Renal pelvis (tissue), 4 donors: Measurements from ENCODE around the gene MBD6. TPM values are rescaled to one million over a fixed set of nuclear protein-coding genes. Genes with fewer than 3 reads are reported as not detected.

Experiments used
- DNase-seq: peaks from one replicate; pipeline ENCODE4 v3.0.0-alpha.2; 2013
- polyA plus RNA-seq, 3 donors: library from polyadenylated mRNA; unstranded; fragments of 120-200 nt; gene quantifications; one replicate each; pipeline ENCODE4 v1.2.1, GENCODE V29; 2013; ENCODE audit not compliant: insufficient read length in 3 of 3

The MBD6 gene
- polyA plus RNA-seq, 3 donors, result 61.1 to 96.4 (median 80.6) TPM

DNA sequence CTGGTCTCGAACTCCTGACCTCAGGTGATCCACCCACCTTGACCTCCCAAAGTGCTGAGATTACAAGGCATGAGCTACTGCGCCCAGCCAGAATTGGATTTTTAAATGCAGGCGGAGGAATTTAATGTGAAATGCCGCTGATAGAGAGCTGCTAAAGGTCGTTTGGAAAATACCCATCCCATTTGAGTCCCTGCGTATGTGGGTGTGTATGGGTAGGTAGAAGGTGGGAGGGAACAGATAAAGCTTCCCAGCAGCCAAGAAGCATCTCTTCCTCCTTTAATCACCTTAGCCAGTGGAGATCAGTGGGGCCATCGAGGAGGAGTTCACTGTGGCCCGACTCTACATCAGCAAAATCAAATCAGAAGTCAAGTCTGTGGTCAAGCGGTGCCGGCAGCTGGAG lies 52.2 kb downstream of the MBD6 start:
- no peak for DNase-seq

DNA sequence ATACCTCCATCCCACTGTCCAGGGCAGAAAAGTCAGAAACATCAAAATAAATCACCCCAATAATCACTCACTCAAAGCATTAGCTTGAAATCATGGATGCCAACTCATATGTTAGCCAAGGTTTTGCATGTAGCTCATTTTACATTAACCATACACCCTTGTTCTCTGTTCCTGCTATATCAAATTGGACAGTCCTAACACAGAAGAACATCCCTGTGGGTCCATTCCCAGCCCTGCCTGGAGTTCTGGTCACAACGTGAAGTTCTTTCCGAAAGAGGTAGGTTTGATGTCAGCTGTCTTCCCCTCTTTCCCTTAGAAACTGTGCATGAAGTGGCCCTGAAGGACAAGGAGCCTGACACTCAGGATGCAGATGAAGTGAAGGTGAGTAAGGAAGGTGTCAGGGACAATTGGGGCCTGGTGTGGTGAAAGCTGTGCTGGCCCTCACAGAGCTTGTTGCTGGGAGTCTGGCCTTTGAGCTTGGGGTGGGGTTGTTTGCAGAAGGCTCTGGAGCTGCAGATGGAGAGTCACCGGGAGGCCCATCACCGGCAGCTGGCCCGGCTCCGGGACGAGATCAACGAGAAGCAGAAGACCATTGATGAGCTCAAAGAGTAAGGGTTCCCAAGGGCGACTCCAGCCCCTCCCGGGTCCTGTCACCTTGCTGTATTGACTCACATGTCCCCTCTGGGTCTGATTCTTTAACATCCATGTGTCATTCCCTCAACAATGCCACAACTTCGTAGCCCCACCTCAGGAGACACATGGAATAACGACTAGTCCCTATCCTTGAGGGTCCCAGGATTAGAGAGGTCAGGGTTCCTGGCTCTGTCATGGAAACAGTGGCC lies 53.4 kb downstream of the MBD6 start:
- no peak for DNase-seq

DNA sequence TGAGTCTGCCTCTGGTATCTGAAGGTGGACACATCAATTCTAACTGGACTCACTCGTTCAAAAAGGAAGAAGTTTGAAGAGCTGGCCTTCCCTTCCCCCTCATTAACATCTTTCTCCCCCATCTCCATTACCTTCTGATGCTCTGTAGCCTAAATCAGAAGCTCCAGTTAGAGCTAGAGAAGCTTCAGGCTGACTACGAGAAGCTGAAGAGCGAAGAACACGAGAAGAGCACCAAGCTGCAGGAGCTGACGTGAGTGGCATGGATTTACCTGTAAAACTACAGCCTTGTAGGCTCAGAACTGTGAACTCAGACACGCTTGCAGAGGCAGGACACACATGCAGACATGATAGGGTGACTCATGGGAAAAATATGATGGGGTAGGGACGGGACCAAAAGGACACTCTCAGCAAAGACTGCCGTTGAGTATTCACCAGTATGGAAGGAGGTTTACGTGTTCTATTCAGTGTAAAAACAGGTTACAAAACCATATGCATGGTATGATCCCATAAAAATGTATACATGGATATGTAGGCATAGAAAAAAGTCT lies 54.1 kb downstream of the MBD6 start:
- no peak for DNase-seq

DNA sequence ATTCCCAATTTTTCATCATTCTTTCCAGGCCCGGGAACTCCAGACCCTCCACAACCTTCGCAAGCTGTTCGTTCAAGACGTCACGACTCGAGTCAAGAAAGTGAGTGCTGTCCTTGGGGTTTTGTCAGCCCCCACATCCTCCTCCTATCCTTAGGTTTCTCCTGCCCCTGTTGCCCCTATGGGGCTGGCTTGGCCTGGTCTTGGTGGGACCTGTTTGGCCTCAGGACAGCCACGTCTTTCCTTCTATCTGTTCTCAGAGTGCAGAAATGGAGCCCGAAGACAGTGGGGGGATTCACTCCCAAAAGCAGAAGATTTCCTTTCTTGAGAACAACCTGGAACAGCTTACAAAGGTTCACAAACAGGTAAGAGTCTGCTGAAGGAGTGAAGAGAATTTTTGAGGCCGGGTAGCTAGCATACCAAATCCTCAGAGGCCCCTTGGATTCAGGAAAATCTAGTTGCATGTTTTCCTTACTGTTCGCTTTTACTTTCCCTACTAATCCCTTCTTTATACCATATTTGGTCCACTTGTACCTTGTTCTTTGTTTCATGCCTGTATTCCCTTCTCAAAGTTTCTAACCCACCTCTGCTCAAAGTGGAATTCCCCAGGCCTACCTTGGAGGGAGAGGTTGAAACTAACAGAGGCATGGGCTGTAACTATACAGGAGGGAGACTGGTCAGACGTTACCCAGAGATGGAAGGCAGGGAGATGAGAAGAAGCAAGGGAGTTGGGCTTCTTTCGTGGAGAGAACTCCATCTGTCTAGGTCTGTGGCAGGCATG lies 55.5 kb downstream of the MBD6 start:
- DNase-seq, result no peak

DNA sequence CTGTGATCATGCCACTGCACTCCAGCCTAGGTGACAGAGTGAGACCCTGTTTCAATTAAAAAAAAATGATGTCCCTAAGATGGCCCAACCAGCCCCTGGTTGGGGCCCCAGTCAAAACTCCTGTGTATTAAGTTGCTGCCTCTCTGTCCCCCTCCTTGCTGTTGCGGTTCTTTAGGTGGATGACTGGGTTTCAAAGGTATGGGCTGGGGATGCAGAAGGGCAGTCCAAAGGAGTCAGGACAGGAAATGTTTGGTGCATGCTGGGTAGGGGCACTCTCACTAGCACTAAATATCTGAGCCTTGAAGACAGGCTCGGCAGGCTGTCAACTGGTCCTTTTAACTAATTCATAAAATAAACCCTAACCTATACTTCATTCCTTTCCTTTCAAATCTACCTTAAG lies 56.4 kb downstream of the MBD6 start:
- DNase-seq, result no peak

Other genes starting within 250 kb of the MBD6 start
- 10 to 100 TPM; 58.3 to 97.0 (median 88.7) TPM for gene R3HDM2, start 91.8 kb upstream of the MBD6 start, polyA plus RNA-seq
- under 1 TPM; 0.22 to 0.27 (median 0.26) TPM for gene INHBC, start 88.0 kb upstream of the MBD6 start, polyA plus RNA-seq
- under 1 TPM; 0.53 to 0.77 (median 0.53) TPM for gene INHBE, start 67.5 kb upstream of the MBD6 start, polyA plus RNA-seq
- 10 to 100 TPM; 20.2 to 21.2 (median 20.5) TPM for gene GLI1, start 63.0 kb upstream of the MBD6 start, polyA plus RNA-seq
- gene ARHGAP9, start 43.0 kb upstream of the MBD6 start, polyA plus RNA-seq, result 1 to 10 TPM; 2.8 to 3.4 (median 3.3) TPM
- 100 to 1,000 TPM; 121 to 137 (median 133) TPM for gene MARS1, start 34.8 kb upstream of the MBD6 start, polyA plus RNA-seq
- 10 to 100 TPM; 27.5 to 31.3 (median 31.2) TPM for gene DDIT3, start 2.3 kb upstream of the MBD6 start, polyA plus RNA-seq
- 100 to 1,000 TPM; 162 to 175 (median 171) TPM for gene DCTN2, start 24.4 kb downstream of the MBD6 start, polyA plus RNA-seq
- under 1 TPM; 0.41 to 0.68 (median 0.65) TPM for gene KIF5A, start 27.2 kb downstream of the MBD6 start, polyA plus RNA-seq
- gene PIP4K2C, start 68.4 kb downstream of the MBD6 start, polyA plus RNA-seq, result 10 to 100 TPM; 37.2 to 45.5 (median 37.9) TPM
- gene DTX3, start 82.0 kb downstream of the MBD6 start, polyA plus RNA-seq, result 10 to 100 TPM; 61.2 to 67.0 (median 63.0) TPM
- gene ARHGEF25, start 88.6 kb downstream of the MBD6 start, polyA plus RNA-seq, result 10 to 100 TPM; 24.9 to 33.9 (median 33.4) TPM
- gene B4GALNT1, start 110.4 kb downstream of the MBD6 start, polyA plus RNA-seq, result 1 to 10 TPM in 1 of 3 donors, under 1 TPM in 2; 0.87 to 1.1 (median 0.94) TPM
- 100 to 1,000 TPM; 197 to 226 (median 220) TPM for gene OS9, start 171.3 kb downstream of the MBD6 start, polyA plus RNA-seq
- 1 to 10 TPM in 2 of 3 donors, under 1 TPM in 1; 0.93 to 1.9 (median 1.5) TPM for gene AGAP2, start 215.9 kb downstream of the MBD6 start, polyA plus RNA-seq
- 10 to 100 TPM; 81.2 to 99.3 (median 93.6) TPM for gene TSPAN31, start 222.2 kb downstream of the MBD6 start, polyA plus RNA-seq
- gene CDK4, start 229.5 kb downstream of the MBD6 start, polyA plus RNA-seq, result 100 to 1,000 TPM; 244 to 266 (median 256) TPM
- gene MARCHF9, start 232.3 kb downstream of the MBD6 start, polyA plus RNA-seq, result 10 to 100 TPM; 17.7 to 24.1 (median 23.4) TPM
- 1 to 10 TPM in 2 of 3 donors, under 1 TPM in 1; 0.80 to 2.4 (median 1.6) TPM for gene CYP27B1, start 244.3 kb downstream of the MBD6 start, polyA plus RNA-seq
- gene METTL1, start 249.3 kb downstream of the MBD6 start, polyA plus RNA-seq, result 10 to 100 TPM; 28.0 to 35.8 (median 31.3) TPM
- 10 to 100 TPM in 2 of 3 donors, 1 to 10 TPM in 1; 9.3 to 13.7 (median 13.4) TPM for gene EEF1AKMT3, start 249.8 kb downstream of the MBD6 start, polyA plus RNA-seq